Adipose tissue (tissue), 3 donors: ENCODE data around the gene CLEC2B. TPM values are rescaled to one million over a fixed set of nuclear protein-coding genes. Genes with fewer than 3 reads are reported as not detected.

ENCODE experiments used
- H3K27ac ChIP-seq: one replicate; pipeline ENCODE4 v1.5.1; 2013; ENCODE audit warnings: low read depth, low read length
- WGBS, 3 donors: extraction: QIAGEN DNeasy Blood & Tissue Kit; methylation state at CpG; one replicate each; pipeline ENCODE4 v1.1.7; 2013; 5-methylcytosine and 5-hydroxymethylcytosine counted together
- polyA plus RNA-seq, 3 donors: library from polyadenylated mRNA; stranded (reverse); fragments of 200-250 nt; gene quantifications; one replicate each; pipeline ENCODE4 v1.2.3, GENCODE V29; 2013
- donor health status: healthy with polysubstance abuse.
- donor health status: Bipolar disorder and iron deficiency.
- donor health status: healthy.

Gene CLEC2B
- polyA plus RNA-seq, 3 donors = 1.5 to 21.9 (median 12.8) TPM

DNA sequence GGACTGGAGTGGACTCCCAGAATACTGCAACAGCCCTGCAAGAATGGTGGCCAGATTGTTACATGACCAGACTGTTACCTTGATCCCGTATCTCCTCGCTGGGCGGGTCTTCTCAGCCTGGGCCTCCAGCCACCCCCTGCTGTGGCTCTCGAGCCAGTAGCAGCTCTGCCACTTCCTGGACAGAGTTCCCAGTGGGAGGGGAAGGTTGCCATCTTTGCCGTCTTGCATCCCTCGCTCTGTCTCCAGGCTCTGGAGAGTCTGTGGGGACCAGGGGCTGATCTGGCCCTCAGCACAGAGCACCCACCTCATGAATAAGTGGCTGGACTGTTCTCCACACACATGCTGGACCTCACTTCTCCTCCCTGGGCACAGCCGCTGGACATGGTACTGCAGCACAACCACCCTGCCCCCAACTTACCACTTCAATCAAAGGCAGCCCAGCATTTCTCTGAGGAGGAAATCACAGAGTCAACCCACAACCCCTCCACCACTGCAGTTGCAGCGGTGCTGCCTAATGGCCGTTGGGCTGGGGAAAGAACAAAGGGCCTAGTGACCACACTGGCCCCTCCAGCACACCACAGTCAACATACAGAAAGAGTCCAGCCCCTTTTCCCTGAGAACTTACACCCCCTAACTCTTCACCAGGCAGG lies 48.7 kb downstream of the CLEC2B start:
- WGBS, 3 donors = 82 to 92% (median 91%) methylated on average over 9 of the region's 9 CpGs
- H3K27ac ChIP-seq = no peak overlapping the region

GRCh38 chr12:9813821-9814798 lies 55.0 kb downstream of the CLEC2B start:
- 35 to 38% (median 38%) methylated on average over 32 of the region's 32 CpGs for WGBS, 3 donors
- no peak overlapping the region for H3K27ac ChIP-seq

DNA sequence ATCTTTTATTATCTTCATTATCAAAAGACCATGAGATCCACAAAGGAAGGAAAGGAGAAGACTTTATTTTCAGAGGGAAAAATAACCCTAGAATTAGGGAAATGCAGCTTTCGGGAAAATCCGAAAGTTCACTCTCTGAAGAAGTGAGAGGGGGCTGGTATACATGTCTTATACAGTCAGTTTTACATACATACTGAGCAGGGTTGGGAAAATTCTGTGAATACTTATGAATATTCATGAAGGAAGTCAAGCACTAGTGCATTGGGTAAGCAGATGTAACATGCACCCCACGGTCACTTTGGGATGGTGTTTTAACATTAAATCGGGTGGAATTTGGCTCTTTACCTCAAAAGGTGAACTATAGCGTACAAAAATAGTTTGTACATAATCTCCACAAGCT lies 57.5 kb downstream of the CLEC2B start:
- 86 to 90% (median 88%) methylated on average over 5 of the region's 5 CpGs for WGBS, 3 donors
- H3K27ac ChIP-seq = no peak overlapping the region

DNA sequence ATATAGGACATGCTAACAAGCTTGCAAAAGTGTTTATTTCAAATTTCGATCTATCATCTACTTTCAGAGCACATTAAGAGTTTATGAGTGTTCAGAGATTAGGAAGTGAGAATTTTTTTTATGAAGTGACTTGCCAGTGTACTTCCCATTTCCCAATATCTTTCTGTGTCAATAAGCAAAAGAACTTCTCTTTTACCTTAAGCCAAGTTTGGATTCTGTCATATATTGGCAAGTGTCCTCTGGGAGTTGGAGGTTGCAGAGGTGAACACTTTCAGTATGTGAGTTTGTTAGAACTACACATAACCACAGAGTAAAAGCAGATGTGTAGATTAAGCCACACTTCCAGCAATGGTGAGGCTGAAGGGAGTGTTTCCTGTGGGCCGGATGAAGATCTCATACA lies 58.5 kb downstream of the CLEC2B start:
- H3K27ac ChIP-seq = no peak overlapping the region
- WGBS, 3 donors = 40 to 69% (median 49%) methylated on average over 2 of the region's 2 CpGs

GRCh38 chr12:9809866-9810265 lies 59.3 kb downstream of the CLEC2B start:
- H3K27ac ChIP-seq = no peak overlapping the region

DNA sequence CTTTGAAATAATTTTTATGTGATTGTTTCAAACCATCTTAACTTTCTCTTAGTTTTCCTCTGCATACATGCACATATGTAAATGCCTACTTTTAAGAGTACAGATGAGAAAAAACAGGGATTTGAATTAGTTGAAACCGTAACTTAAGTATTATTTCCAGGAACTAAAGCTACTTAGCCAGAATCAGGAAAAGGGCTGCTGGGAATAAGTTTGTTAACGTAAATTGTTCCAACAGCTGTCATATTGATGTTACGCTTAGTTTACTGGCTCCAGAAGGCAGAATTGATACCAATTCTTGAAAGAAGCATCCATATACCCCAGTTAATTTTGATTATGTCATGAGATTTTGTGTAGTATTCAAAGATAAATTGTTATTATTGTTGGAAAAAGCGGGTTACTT lies 59.8 kb downstream of the CLEC2B start:
- H3K27ac ChIP-seq = no peak overlapping the region
- WGBS, 3 donors = 61 to 81% (median 73%) methylated on average over 4 of the region's 4 CpGs

GRCh38 chr12:9808504-9808903 lies 60.6 kb downstream of the CLEC2B start:
- 56 to 63% (median 62%) methylated on average over 3 of the region's 3 CpGs for WGBS, 3 donors
- no peak overlapping the region for H3K27ac ChIP-seq

DNA sequence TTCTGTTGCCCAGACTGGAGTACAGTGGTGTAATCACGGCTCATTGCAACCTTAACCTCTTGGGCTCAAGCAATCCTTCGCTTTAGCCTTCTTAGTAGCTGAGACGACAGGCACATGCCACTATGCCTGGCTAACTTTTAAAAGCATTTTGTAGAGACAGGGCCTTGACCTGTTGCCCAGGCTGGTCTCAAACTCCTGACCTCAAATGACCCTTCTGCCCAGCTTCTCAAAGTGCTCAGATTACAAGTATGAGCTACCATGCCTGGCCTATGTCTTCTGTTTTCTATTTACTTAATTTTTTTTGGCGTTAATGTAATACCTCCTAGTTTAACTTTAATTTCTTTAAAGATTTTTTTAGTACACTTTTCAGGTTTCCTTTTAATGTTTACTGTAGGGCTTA lies 62.4 kb downstream of the CLEC2B start:
- H3K27ac ChIP-seq = no peak overlapping the region
- WGBS, 3 donors = 70 to 83% (median 78%) methylated on average over 4 of the region's 4 CpGs

- no peak overlapping the region for H3K27ac ChIP-seq
- 94 to 99% (median 97%) methylated on average over 2 of the region's 2 CpGs for WGBS, 3 donors
These were observed 63.3 kb downstream of the CLEC2B start for GRCh38 chr12:9805883-9806282.

Other genes starting within 250 kb of the CLEC2B start
- gene CLEC2D, start 199.6 kb downstream of the CLEC2B start, polyA plus RNA-seq = 1 to 10 TPM; 1.2 to 4.3 (median 1.9) TPM
- under 1 TPM in 2 of 3 donors, not detected in 1; 0.09 to 0.37 TPM for gene CLECL1, start 136.3 kb downstream of the CLEC2B start, polyA plus RNA-seq
- 1 to 10 TPM; 1.2 to 9.8 (median 6.8) TPM for gene CD69, start 108.5 kb downstream of the CLEC2B start, polyA plus RNA-seq
- under 1 TPM; 0.21 to 0.56 (median 0.30) TPM for gene KLRF1, start 41.9 kb downstream of the CLEC2B start, polyA plus RNA-seq
- not detected for gene KLRF2, start 12.1 kb upstream of the CLEC2B start, polyA plus RNA-seq
- gene CLEC2A, start 63.0 kb upstream of the CLEC2B start, polyA plus RNA-seq = not detected
- 1 to 10 TPM in 1 of 3 donors, under 1 TPM in 2; 0.34 to 6.6 (median 0.41) TPM for gene CLEC12A, start 102.1 kb upstream of the CLEC2B start, polyA plus RNA-seq
- gene CLEC1B, start 129.8 kb upstream of the CLEC2B start, polyA plus RNA-seq = under 1 TPM in 1 of 3 donors, not detected in 2; 0.15 TPM
- gene CLEC12B, start 141.3 kb upstream of the CLEC2B start, polyA plus RNA-seq = under 1 TPM in 2 of 3 donors, not detected in 1; 0.07 to 0.52 TPM
- gene CLEC9A, start 161.3 kb upstream of the CLEC2B start, polyA plus RNA-seq = under 1 TPM in 1 of 3 donors, not detected in 2; 0.12 TPM
- 1 to 10 TPM; 1.7 to 5.6 (median 5.5) TPM for gene CLEC1A, start 229.6 kb upstream of the CLEC2B start, polyA plus RNA-seq